Measurements from ENCODE around the gene DUSP12.
"Not testable (repeated sequence)": the region's sequence is repeated elsewhere in the genome, so short reads cannot be mapped to it uniquely, and the experiment has no call there.

Gene DUSP12

DNA sequence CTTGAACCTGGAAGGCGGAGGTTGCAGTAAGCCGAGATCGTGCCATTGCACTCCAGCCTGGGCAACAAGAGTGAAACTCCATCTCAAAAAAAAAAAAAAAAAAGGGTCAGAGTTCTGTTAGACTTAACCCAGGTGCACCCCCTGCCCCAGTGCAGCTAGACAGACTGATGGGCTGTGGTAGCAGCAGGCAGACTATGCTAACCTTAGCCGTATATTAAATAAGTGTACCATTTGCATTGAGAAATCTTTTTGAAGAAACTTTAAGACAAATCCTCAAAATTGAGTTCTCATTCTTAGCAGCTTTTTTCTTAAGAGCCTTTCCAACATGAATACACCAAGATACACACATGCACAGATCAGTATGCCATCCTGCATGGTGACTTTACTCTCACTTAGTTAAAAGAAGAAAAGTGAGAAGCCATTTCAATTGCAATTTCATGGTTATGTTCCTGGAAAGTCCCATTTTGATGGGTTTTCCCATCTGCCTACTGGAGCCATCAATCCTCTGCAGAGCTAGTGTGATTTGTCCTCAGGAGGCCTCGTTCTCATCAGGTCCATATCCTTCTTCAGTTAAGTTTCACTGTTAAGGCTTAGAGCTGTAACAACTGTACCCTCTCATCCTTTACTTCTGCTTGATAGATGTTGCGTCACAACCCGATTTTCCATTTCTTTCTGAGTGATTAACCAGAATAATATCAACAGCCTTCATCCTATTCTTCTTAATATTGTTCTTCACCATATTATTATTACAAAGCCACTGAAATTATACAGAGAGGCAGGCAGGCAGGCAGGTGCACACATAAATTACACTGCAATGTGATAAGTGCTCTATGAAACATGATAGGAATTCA lies 21.0 kb upstream of the DUSP12 start:
- no peak for FAIRE-seq

DNA sequence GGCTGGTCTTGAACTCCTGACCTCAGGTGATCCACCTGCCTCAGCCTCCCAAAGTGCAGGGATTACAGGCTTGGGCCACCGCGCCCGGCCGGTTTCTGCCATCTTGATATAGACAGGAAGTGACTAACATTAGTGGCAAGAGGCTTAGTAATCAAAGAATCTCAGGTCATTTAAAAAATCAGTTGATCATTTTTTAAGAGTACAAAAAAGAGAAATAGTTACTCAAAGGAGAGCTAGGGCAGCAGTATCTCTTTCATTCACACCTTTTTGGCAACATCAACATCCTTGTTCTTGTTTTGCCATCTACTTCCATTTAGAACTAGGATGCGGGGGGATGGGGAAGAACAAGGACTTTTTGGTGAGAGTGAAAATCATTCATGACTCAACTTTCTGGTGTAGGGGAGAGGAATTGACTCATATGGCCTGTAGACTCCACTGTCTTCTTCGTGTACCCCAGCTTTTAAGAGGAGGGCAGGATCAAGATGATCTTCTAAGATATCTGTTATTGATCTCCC lies 19.5 kb upstream of the DUSP12 start:
- FAIRE-seq: no peak

DNA sequence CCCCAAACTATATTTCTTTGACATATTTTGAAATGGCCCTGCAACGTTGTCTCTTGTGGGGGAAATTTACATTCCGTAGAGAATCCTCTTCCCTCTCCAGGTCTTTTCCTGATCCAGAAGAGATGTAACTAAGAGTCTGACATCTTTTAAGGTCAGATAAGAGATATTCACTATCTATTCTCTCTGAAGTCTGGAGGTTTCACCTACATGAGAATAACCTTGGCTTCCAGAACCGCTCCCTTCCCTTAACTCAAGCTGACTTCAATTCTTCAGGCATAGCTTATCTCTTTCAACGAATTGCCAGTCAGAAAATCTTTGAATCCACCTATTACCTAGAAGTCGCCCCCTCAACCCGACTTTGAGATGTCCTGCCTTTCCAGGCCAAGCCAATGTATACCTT lies 18.3 kb upstream of the DUSP12 start:
- no peak for FAIRE-seq

DNA sequence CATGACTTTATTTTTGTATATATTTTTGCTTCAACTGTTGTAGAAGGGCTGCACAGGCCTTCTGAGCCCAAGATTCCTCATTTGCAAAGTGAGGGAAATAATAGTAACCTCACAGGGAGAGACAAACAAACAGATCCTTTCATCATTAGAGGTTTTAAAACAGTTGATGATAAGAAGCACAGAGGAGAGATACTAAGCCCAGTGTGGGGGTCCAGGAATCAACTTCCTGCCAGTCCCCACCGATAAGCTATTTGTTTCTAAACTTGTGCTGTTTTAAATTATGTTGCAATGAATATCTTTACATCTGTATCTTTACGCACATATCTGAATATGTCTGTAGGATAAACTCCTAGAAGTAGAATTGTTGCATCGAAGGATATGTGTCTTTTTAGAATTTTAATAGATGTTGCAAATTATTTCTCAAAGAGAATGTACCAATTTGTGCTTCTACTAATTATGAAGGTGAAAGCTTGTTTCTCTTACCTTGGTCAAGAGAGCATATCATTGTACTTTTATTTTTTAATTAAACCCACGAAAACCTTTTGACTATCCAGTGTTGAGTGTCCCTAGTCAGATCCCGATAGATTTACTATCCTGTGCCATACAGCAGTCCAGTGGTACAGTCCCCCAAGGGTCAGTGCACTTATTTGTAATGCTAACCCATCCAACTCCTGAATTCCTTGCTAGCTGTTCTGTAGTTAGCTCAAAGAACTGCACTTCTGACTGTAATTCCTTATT lies 17.4 kb upstream of the DUSP12 start:
- FAIRE-seq: no peak

DNA sequence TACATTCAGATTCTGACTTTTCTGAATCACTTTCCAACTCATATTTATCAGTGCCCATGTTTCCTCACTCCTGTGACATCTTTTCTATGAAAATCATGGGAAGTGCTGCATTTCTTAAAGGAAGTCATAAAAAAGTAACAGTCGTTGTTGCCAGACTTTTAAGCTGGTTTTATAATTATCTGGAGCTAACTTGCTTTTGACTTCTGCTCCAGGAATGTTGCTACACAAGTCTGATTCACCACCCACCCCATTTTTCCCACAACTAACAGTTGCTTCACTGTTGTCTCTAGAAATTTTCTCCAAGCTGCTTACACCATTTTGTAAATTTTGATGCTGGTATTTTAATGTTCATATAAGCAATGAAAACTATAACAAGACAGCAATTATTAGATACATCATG lies 16.1 kb upstream of the DUSP12 start:
- no peak for FAIRE-seq

DNA sequence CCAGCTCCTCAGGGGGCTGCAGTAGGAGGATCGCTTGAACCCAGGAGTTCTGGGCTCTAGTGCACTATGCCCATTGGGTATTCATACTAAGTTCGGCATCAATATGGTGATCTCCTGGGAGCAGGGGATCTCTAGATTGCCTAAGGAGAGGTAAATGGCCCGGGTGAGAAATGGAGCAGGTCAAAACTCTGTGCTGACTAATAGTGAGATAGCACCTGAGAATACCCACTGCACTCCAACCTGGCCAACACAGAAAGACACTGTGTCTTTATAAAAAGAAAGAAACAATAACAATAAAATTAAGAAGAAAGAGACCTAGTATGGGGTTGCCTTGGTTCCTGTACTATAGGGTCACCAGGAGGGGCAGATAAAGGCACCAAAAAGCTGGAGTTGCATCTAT lies 13.7 kb upstream of the DUSP12 start:
- FAIRE-seq: no peak

DNA sequence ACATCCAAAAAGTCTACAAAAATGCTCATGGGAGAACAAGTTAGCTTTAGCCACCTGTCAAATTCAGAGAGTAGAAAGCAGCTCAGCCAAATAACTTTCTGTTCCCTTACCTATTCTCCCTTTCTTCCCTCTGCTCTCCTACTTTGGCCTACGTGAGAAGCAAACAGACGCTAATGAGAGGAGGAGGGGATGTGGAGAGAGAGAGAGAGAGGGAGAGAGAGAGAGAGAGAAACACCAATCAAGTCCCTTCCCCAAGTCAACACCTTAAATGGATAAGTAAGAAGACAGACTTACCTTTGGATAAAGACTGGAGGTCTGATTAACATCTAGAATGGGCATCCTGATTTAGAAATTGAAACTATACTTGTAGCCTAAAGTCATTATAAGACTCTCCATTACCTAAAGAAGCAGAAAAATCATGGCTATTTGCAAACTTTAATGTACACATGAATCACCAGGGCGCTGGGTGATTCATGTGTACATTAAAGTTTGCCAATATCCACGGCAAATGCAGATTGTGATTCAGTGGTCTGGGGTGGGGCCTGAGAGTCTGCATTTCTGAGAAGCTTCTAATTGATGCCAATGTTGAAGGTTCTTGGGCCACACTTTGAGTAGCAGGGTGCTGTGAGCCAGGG lies 13.1 kb upstream of the DUSP12 start:
- no peak for FAIRE-seq

DNA sequence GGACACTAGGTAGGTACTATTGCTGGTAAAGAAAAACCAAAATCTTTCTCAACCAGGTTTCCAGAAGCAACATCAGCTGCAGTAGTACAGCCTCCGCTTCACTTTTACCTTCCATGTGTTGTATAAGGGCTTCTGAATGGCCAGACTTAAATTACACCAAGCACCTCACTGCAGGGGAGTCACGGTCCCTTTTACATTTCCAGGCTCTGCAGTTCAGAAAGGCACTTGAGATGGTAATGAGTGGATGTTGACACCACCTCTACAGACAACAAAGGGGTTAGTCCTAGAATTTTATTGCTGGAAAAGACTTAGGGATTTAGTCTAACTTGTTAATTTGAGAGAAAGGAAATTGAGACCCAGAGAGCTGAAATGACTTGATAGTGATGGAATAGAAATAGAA lies 12.0 kb upstream of the DUSP12 start:
- FAIRE-seq: no peak

DNA sequence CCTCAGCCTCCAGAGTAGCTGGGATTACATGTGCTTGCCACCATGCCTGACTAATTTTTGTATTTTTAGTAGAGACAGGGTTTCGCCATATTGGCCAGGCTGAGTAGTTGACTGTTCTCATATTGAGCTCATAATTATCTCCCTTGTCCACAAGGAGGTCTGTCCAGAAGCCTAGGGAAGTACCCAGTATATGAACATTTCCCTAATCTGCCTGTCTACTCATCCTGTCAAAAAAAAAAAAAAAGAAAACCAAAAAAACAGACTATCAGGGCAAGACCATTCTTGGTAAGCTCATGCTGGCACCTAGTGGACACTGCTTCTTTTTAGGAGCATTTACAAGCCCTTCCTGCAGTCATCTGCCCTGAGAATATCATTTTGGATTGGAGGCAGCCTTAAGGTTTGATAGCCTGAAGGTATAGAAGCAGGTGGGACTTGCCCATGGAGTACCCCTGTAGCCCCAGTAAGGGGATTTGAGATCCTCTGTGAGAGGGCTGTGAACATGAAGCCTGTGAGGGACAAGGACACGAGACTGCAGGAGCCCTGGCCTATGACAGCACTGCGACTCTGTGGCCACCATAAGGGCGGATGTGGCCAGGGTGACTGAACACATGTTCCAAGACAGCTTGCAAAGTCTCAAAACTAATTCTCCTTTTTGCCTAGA lies 10.8 kb upstream of the DUSP12 start:
- peak; percentile 91 for FAIRE-seq

DNA sequence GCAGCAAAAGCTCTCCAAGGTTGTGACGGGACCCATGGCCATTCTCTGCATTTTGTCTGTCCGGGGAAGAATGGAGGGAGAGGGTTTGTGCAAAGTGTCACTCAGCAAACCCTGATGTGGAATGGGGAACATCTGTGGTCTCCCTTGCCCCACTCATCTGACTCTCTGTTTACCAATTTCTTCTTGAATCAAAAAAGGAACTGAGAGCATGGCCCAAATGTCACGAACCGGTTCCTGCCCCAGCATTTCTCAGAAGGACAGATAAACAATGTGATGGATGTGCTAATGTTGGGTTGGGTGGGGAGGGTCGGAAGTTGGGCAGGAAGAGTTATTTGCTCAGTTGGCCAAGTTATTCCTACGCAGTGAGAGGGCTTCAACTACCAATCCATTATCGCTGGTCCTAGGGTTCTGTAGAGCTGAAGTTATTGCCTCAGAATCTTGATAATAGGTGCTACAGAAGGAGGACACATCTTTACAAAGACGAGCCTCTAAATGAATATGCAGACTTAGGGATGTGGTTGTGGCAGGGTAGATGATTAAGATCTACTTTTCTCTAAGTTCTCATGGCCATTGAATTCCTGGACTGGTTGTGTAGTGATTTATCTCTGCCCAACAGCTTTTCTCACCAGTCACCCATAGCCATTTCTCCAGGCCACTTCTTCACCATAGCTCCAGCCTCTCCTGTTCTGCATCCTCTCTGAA lies 9.6 kb upstream of the DUSP12 start:
- FAIRE-seq: no peak

DNA sequence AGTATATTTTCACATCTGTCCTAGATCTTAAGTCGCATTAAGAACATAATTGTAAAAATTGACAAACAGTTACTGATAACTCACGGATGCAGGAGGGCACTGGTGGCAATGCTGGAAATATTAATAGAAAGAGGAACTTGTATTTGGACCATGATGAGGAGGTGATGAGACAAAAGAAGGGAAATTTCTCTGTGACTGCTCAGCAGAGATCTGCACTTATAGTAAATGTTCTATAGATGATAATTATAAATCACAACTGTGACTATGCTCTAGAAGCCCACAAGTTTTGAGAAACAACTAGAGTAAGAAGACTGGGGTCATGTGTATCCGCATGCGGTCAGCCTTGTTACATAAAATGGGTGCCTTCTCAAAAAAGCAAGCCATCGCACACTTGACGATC lies 8.7 kb upstream of the DUSP12 start:
- no peak for FAIRE-seq

DNA sequence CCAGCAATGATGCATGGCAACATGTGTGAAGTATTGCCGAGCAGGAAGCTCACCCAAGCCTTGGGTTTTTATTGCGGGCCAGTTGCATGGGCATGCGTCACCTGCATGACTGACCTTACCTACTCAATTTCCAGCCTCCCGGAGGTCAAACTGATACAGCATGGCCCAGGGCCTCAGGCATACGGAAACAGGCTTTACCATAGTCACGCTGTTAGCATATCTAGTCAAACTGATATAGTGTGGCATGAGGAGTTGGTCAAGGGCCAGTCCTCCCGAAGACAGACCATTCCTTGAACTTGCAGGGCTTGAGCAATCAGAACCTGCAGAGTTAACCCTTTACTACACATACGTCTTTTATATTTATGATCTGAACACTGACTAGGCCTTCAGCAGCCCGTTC lies 6.4 kb upstream of the DUSP12 start:
- FAIRE-seq: no peak

DNA sequence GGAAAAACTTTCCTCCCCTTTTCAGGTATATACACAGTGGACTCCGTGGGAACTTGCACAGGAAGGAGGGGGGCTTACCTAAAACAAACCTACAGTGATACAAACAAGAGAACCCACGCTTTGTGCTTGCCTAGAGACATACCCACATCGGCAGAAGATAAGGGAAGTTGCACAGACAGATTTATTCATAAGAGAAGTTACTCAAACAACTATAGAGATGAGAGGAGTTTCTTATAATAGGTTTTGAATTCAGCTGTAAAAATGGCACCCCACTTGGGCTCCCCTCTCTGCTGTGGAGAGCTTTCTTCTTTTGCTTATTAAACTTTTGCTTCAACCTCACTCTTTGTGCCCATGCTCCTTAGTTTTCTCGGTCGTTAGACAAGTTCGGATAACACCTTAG lies 1.8 kb upstream of the DUSP12 start:
- FAIRE-seq: no peak

DNA sequence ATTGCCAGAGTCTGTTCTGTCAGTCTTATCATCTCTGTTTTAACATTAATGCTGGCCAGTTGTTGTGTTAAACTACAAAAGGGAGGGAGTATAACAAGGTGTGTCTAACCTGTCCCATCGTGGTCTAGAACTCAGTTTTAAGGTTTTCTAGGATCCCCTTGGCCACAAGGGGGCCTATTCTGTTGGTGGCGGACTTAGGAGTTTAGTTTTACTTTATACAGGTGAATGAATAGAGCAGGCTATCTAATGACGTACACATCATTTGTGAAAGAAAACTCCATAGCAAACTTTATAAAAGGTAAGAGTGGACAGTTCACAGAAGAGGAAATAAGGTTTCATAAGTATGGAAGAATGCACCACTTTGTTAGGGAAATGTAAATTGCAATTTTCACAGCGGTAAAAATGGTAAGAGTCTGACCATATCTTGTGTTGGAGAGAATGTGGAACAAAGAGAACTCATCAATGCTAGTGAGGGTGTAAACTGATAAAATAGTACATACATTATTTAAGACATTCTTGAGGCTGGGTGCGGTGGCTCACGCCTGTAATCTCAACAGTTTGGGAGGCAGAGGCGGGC lies 14.0 kb downstream of the DUSP12 start:
- FAIRE-seq: peak; percentile 72

DNA sequence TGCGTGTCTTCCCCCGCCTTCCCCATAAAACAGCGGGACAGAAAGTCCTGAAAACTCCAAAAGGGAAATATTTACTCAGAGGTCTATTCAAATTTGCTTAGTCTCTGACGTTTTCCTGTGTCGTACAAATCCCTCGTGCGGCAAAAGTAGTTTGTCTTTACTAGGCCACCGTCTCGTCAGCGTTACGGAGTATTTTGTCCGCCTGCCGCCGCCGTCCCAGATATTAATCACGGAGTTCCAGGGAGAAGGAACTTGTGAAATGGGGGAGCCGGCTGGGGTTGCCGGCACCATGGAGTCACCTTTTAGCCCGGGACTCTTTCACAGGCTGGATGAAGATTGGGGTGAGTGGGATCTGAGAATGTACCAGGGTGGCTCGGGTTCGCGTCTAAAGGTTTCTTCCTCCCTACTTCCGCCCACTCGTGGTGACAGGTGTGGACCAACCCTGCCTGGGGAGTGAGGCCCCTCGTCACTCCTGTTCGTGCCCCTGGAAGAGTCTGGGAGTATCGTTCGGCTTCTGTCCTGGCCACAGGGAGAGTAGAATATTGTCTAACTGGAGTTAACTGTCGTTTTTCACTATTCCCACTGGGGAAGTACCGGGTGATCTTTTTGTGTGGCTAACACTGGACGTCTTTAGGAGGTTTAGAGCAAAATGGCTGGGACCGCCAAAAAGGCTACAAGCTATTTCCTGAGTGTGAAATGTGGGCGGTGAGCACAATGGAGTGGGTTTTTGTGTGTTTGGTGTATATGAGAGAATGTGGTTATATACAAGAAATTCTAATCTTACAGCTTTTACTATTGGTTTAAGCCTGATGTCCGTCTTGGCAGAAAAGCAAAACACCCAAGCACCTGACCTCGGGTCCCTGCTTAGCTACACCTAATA lies 16.8 kb downstream of the DUSP12 start, which contains the start of gene ATF6:
Gene ATF6 (plus strand): TSS at position 219 of the 880 bp plus-strand sequence. CDS start 41 bp downstream, at position 260.
- no peak for FAIRE-seq

DNA sequence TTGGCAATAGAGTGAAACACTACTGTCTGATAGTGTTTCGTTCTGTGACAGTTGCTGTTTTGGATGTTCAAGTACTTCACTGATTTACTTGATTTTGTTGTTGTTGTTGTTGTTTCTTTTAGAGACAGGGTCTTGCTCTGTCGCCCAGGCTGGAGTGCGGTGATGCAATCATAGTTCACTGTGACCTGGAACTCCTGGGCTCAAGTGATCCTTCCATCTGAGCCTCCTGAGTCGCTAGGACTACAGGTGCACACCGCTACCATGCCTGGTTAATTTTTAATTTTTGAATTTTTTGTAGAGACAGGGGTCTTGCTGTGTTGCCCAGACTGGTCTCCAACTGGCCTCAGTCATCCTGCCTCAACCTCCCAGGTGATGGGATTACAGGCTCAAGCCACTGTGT lies 18.9 kb downstream of the DUSP12 start:
- FAIRE-seq: no peak

DNA sequence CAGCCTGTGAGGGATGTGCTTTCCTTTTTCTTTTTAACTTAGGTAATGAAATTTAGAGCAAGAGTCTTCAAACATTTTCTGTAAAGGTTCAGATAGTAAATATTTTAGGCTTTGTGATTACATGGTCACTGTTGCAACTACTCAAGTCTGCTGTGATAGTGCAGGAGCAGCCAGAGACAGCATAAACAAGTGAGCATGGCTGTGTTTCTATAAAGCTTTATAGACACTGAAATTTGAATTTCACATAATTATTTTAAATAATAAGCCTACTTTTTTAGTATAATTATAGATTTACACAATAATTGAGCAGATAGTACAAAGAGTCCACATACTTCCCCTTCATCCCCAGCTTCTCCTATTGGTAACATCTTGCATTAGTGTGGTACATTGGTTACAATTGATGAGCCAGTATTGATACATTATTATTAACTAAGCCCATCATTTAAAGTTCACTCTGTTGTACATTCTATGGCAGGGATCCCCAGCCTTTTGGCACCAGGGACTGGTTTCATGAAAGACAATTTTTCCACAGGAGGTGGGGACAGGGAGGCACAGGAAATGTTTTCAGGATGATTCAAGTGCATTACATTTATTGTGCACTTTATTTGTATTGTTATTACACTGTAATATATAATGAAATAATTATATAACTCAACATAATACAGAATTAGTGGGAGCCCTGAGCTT lies 19.5 kb downstream of the DUSP12 start:
- FAIRE-seq: no peak

DNA sequence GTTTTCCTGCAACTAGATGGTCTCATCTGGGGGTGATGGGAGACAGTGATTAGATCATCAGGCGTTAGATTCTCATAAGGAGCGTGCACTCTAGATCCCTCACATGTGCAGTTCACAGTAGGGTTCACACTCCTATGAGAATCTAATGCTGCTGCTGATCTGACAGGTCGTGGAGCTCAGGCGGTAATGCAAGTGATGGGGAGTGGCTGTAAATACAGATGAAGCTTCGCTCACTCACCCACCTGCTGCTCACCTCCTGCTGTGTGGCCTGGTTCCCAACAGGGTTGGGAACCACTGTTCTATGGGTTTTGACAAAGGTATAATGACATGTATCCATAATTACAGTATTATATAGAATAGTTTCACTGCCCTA lies 20.1 kb downstream of the DUSP12 start:
- FAIRE-seq: not testable (repeated sequence)

DNA sequence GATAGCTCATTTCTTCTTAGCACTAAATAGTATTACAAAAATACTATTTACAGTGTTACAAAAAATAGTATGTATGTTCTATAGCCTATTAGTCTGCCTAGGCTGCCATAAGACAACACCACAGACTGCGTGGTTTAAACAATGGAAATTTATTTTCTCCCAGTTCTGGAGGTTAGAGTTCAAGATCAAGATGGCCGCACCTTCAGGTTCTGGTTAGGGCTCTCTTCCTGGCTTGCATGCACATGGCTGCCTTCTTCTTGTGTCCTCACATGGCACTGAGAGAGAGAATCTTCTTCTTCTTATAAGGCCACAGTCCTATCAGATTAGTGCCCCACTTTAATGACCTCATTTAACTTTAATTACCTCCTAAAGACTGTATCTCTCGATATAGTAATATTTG lies 20.7 kb downstream of the DUSP12 start:
- no peak for FAIRE-seq

DNA sequence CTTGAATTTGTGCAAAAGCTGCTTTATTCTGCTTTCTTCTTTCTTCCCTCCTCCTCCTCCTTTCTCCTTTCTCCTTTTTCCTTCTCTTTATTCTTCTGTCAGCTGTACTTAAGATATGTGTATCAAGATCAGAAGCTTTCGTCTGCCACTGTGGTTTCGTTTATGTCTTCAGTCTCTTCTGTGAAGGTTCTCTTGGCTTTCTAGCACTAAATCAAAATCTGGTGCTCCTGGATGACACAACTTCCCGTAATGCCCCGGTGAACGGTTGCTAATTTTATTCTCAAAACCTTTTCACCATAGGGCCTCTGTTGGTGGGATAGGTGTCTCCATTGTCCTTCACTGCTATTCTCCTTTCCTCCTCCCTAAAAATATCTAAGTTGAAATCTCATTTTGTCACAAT lies 21.6 kb downstream of the DUSP12 start:
- no peak for FAIRE-seq
